CMK (cell line): ENCODE results near the gene SMOC2.
"Not testable (repeated sequence)": the region's sequence is repeated elsewhere in the genome, so short reads cannot be mapped to it uniquely, and the experiment has no call there.

ENCODE experiments used
- DNase-seq: peaks from one replicate; pipeline ENCODE4 v3.0.0-alpha.2; 2010; ENCODE audit warnings: low read depth

The SMOC2 gene

DNA sequence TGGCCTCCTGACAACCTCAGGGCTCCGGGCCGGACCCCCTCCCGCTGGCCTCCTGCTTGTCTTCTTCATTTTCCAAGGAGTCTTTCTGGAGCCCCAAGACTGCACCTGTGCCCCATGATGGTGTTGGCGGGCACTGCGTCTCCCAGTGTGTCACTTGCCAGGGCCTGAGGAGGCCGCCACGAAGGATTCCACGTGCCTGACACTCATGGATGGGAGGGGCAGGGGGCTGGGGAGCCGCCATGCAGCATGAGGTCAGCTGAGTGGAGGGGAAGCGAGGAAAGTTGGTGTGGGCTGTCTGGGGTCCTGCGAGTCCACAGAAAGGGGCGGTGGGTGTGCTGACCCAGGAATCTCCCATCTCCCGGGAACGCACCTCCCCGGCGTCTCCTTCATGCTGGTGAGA is 165.7 kb downstream of the SMOC2 start:
- DNase-seq: no peak

DNA sequence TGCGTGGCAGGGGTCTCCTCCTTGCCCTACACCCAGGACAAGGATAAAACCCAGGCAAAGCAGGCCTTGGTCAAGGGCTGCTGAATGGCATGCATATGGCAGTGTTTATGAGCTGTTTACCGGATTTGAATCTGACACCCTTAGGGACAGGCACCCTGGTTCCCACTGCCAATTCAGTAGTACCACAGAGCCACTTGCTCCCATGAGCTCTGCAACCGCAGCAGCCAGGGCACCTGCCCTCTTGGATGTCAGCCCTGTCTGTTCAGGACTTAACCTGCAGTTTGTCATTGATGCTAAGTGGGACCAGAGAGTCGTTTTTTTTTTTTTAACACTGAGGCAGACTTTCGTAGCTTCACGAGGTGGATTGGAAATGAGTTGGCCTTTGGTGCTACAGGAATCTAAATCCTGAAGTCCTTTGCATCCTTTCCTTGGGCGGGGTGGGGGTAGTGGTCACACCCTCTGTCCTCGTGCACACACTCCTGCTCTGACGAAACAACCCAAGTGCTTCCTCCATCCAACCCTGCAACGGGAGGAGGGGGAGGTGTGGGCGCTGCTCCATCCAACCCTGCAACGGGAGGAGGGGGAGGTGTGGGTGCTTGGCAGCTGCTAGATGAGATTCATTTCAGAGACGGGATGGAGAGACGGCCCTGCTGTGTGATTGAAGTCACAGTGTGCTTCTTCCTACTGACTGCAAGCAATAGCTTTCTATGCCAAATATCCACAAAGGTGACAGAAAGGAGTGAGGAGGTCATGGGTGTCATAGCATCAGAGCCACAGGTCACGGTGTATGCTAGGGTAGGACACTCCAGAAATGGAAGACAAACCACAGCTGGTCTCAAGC is 166.5 kb downstream of the SMOC2 start:
- no peak for DNase-seq

DNA sequence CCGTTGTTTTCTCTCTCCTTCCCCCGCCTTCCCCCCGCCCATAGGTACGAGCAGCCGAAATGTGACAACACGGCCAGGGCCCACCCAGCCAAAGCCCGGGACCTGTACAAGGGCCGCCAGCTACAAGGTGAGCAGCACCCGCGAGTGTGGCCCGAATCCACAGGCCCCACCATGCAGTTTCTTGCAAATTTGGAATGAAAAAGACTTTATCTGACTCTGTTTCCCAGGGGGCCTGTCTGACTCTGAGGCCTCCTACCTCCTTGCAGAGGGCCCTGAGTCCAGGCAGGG is 167.1 kb downstream of the SMOC2 start:
- DNase-seq: no peak

DNA sequence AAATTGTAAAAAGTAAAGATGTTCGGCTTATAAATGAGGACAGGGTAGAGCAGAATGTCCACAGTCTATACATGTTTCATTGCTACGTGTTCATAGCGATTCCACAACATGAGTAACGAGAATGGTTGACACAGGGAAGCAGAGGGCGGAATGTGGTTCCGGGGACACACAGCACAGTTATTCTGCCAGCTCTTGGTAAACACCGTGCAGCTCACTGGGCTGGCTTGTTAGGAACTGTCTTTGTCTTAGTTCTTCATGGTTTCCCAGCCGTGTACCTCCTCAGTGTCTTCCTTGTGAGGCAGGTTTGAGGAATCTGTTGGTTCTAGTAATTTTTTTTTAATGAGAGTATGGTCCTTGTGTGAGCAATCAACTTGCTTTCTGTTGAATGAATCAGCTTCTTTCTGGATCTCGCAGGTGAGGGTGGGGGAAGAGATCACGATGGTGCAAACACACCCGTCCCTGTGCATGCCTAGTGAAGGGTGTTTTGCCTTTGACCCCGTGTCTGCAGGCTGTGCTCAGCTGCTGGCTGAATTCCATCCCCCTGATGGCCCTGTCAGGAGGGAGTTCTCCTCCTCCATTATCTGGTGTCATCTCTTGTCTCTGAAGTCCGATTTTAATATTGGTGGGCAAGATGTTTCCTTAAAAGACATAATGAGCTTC is 168.2 kb downstream of the SMOC2 start:
- no peak for DNase-seq

DNA sequence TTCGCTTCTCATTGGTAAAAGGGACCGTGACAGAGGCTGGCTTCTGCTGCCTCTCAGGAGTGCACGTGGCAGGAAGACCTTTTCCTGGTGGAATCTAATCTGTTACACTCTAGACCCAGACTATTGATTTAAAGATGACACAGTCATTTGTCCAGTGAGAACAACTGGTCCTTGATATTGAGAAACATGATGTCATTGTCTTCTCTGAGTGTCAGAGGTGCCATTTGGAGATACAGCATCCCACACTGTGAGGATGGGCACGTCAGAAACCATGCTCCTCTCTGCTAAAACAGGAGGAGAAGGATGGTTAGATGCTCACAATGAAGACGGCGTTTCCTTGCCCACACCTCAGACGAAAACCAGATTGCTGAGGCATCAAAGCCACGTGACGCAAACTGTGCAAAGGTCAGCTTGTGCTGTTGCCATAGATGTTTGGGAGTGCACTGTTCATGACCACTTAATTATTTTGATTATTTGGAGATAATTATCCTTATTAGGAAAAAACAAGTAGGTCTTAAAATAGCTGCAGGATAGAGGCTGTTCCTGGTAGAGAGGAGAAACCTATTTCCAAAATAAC is 169.0 kb downstream of the SMOC2 start:
- DNase-seq: no peak

DNA sequence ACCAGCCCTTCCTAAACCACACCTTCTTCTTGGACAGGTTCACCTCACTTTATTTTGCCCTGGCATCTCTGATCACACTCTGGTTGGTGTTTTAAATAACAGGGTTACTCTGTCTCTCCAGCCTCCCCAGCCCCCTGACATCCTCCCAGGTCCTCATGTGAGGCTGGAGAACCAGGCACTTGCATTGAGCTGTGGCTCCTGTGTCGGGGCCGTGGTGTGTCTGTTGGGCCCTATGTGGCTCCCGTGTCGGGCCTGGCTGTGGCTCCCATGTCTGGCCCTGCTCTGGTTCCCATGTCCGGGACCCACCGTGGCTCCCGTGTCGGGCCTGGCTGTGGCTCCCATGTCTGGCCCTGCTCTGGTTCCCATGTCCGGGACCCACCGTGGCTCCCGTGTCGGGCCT is 170.0 kb downstream of the SMOC2 start:
- DNase-seq: not testable (repeated sequence)

DNA sequence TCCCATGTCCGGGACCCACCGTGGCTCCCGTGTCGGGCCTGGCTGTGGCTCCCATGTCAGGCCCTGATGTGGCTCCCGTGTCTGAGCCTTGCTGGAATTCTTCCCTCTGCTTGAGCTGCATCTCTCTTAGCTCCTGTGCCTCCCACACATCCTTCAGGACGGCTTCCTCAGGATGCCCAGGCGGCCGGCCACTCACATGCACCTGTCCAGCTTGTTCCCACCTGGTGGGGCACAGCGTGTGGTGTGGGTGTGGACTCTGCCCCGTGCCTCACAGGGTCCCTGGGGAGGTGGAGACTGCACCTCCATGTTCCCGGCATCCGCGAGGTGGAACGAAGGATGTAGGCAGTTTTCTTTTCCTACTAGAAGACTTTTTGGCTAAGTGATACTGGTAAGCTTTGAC is 170.7 kb downstream of the SMOC2 start:
- DNase-seq: no peak

DNA sequence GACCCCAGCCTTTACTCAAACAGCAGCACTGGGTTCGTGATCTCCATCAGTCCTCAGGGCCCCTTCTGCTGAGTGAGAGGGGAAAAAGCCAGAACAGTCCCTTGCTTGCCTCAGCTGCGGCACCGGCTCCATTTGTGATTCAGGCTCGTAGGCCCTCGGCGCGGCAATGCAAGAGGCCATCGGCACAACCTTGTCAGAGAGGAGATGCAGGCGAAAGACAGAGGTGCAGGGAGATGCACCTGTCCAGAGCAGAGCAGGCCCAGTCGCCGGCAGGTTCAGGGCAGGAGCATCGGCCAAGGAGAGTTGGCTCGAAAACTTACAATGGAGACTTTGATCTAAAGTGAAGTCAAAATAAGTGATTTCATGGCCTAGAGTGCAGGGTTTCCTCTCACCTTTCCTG is 171.6 kb downstream of the SMOC2 start:
- DNase-seq: no peak

DNA sequence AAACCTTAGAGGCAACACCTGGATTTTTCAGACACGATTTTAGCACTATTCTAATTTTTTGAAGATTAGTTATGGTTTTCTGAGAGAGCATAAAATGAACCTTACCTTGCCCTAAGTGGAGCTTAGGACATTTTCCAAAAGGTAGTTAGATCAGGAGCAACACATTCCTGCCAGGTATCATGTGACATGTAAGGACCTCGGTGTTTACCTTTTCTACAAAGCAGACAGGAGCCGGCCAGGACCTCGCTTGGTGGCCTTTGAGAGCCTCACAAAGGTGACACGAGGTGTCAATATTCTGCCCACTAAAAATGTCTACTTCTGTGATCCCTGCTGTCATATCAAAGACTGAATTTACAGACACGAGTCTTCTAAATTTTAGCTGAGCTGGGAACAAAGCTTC is 174.9 kb downstream of the SMOC2 start:
- no peak for DNase-seq

DNA sequence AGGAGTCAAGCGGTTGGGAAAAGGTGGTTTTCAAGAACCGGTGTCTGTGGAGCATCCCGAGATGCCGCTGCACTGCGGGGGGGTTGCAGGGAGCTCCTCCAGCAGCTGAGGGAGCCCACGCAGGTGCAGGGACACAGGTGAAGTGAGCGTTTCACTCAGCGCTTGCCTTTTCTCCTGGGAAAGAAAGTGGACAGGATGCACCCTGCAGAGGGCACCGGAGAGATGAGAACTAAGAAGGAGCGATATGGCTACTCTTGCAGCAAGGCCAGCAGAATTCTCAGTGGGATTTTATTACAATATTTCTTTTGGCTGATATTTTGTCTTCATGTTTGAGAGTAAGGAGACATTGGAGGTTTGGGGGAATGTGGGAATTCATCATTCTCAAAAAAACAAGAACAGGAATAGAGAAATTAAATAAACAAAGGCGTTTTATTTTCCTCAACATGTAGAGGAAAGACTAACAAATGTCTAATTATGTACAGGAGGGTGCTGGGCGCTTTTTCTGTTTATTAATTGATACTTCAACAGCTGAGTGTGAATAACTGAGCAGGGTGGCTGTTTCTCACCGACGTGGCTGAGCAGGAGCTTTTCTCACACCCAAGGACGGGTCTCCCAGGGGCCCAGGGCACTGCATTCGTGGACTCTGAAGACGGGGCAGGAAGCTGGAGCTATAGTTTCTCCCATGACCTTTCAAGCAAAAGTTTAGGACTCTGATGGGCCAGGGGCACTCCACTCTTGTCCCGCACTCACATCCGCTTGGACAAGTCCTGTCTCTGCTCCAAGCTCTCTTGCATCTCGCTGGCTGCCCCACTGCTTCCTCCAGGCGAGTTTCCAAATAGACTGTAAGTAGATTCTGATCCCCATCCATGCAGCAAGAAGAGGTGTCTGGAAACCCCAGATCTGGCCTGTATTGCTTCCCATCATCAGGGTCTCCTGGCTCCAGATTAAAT is 176.1 kb downstream of the SMOC2 start:
- DNase-seq: no peak

DNA sequence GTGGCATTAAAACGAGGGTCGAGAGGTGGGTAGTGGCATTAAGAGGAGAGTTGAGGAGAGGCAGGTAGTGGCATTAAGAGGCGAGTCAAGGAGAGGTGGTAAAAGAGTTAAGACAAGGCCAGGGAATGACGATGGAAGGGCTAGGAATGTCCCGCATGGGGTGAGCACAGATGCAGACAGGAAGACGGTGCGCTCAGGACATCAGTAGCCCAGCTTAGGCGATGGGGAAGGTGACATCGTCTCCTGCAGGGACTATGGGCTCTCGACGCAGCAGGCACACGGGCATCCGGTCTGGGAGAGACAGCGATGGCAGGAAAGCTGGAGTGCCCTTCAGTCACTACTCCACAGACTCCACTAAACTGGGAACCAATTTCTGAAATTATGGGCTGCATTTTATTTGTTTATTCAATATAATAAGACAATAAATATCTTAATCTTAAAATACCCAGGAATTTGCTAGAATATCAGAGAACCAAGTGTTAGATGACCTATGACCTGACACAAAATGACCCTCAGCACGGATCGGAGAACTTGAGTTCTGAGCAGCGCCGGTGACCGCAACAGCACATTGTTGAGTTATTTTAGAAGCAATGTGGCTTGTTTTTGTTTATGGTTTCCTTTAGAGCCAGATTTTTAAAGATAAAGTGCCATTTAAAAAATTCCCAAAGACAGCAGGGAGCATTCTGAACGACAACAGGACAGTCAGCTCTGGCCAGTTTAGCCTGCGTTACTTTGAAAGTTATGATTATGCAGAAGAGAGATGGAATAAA is 177.7 kb downstream of the SMOC2 start:
- no peak for DNase-seq

DNA sequence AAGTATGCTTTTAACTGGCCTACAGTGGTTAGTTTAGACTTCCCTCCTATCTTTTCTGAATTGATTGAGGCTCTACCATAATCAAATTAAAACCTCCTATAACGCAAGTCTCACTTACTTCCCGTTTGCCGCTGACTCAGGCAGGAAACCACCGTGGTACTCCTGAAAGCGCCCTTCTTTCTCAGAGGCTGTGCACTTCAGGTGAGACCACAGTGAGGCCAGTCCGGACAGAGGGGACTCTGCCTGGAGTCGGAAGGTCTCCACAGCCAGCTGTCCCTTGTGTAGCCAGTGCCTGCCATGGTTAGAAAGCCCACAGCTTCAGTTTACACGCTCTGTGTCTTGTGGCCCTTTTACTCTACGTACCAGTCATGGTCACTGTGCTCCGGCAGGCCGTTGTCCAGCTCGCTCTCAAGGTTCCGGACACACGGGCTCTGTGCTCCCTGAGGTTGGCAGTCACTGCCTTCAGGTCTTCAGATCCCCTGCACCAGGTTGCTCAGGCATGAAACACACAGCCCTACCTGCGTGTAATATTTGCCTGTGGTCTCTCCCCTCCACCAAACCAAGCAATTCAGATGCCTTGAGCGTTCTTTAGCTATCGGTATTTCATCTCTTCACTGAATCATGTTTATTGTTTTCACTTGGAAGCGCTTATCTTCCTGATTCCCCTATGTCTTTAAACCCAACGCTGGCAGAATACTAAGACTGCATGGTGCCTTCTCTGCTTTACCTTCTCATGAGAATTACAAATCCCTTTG is 178.8 kb downstream of the SMOC2 start:
- no peak for DNase-seq

DNA sequence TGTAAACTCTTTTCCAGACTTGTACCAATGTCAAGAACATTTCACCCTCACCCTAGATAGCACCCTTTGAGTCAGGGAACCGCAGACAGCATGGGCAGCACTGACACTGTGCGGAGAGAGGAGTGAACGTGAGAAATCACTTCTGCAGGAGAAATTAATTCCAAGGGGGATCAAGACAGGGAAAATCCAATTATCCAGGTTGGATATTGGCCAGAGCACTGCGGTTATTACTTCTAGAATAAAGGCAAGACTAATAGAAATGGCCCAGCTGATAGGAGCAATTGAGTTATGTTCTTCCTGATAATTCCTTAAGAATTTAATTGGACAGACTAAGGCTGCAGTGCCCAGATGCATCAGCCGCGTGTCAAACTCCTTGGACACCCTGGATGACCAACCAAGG is 179.6 kb downstream of the SMOC2 start:
- no peak for DNase-seq

DNA sequence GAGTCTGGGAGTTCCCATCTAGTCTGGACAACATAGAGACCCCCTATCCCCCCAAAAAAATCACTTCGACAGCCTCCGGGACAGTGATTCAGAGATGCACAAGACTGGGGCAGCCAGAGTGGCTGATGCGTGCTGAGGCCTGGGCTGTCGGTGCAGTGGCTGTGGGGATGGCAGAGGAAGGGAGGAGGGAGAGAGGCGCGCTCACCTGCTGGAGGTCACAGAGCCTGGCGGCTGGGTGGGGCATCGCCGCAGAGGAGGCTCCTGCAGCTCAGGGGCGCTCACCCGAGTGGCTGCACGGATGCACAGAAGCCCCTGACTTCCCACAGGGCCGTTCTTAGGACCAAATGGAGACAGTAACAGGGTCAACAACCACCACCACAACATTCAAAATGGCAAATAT is 182.8 kb downstream of the SMOC2 start:
- no peak for DNase-seq

DNA sequence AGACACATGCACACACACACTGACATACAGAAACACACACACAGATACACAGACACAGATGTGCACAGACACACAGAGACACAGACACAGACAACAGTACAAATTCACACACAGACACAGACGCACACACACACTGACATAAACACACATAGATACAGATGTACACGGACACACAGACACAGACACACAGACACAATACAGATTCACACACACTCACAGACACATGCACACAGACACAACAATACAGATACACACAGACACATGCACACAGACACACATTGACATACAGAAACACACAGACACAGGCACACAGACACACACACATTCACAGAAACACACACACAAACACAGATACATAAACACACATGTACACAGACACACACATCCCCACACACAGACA is 183.6 kb downstream of the SMOC2 start:
- no peak for DNase-seq

DNA sequence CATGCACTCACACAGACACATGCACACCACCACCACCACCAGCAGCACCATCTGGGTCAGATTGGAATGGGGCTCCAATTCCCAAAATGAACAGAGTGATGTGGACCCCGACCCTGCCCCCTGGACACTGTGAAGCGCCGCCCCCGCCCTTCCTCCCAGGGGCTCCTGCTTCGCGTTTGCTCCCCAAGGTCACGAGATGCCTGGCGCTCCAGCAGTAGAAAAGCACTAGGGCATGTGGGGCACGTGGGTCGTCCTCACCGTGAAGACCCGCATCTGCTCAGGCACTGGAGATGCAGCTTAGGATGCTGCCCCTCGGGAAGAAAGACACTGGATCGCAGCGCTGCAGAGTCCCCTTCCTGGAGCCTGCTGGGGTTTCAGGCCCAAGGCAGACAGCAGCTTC is 184.0 kb downstream of the SMOC2 start:
- no peak for DNase-seq

DNA sequence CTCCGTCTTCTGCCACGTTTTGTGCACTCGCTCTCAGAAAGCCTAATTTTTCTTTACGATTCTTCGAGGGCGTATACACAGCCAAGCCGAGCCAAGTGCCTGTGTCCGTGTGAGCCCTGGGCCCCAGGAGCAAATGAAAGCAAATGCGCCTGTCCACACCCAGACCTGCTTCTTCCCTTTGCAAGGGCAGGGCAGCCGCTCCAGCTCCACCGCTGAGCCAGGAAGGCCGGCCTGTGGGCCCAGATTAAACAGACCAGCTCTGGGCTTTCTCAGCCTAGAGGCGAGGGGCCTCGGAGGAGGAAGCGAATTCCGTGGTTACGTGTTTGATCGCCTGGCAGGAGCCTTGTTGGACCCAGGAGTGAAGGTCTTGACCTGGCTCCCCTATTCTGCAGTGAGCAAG is 184.6 kb downstream of the SMOC2 start:
- no peak for DNase-seq

DNA sequence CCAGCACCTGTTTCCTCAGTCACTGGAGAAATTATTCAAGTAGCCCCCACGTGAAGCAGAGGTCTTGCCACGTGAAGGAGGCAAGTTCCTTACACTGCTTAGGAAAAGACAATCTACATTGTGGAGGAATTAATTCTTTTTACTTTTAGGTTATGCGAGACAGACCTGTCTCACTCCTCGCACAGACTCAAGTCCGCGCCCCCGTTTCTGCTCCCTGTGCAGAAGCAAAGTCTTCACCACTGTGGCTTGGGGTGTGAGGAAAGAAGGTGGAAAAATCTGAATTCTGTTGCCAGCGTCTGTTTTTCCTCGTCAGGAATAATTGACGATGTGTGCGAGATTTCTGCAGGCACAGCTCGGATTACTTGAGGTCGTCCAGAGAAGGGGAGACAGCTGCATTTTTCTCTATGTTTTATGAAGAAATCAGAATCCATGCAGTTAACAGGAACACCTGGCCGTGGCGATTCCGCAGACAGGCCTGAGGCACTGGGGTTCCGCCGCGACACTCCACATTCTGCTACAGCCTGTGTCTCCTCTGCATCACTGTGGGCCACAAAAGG is 185.1 kb downstream of the SMOC2 start:
- DNase-seq: no peak

DNA sequence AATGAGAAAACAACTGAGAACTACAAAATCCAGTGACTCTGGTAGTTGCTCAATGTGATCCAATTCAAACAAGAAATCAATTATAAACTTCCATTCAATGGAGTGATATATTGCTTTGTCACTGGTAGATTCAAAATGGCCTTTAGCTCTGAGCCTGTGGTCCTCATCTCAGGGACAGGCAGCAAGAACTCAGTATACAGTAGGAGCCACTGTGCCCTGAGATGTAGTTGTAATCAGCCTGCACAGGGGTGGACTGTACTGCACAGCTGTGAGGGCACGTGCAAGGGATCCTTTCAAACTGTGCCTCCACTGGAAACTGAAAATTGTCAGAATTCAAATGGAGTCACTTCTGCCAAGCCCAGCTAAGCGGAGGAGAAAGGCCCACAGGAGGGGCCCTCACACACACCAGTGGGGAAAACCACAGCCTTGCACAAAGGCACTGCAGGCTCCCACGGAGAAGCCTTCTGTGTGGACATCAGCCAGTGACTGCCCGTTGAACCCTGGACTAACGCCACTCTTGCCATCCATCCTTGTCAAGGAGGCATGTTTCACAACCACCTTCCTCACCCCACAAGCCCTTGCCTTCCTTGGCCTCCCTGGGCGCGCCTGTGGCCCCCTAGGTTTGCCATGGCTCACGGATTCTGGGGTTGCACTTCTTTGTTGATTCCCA is 186.7 kb downstream of the SMOC2 start:
- DNase-seq: no peak

DNA sequence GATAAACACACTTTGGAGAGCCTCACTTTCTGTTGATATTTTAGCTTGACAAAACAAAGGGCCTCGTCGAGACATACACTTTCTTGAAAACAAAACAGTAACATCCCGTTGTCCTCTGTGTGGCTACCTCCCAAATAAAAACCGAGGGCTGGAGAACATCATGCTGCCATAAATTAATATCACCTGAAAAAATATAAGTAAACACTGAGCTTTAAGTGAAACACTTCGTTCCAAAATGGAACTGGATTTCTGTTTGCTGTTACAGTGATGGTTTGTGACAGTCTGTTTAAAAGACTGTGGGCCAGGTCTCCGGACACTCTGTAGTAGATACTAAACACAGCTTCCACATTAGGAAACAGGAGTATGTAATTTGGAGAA is 187.2 kb downstream of the SMOC2 start:
- no peak for DNase-seq
